HG02678 (cell line): ENCODE results near the gene SECISBP2.

ENCODE experiments used
- ATAC-seq: cut with Tn5 transposase; IDR thresholded peaks from one replicate; pipeline ENCODE4 v1.9.1; 2021; ENCODE audit warnings: mild to moderate bottlenecking, moderate library complexity; ENCODE audit not compliant: unreplicated experiment

The SECISBP2 gene

DNA sequence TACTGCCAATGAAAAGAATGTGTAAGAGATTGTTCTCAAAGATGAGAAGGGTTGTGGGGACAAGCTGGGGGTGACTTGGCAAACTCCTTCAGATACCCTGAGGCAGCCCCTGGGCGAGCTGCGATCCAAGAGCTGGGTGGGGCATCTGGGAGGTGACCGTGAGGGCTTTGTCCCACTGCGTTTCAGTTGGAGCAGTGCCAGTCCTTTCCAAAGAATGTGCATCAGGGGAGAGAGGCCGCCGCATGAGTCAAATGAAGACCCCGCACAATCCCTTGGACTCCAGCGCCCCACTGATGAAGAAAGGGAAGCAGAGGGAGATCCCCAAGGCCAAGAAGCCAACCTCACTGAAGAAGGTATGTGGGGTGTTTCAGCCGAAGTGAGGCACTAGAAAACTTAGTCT is 28.4 kb downstream of the SECISBP2 start:
- no peak for ATAC-seq

GRCh38 chr9:89347651-89348050 is 29.4 kb downstream of the SECISBP2 start:
- no peak for ATAC-seq

DNA sequence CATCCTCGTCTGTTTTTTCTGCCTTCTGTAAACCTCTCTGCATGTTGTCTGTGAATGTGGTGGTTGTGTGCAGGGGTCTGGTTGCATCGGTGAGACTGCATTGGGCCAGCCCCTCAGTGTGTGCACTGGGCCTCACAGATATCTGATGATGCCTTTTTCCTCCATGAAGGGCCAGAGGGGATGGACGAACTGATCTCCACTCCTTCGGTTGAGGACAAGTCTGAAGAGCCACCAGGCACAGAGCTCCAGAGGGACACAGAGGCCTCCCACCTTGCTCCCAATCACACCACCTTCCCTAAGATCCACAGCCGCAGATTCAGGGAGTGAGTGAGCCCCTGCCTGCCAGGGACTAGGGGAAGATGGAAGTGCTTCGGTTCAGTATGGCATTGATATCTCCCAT is 31.3 kb downstream of the SECISBP2 start:
- no peak for ATAC-seq

GRCh38 chr9:89350988-89351557 is 32.8 kb downstream of the SECISBP2 start:
- ATAC-seq: no peak

DNA sequence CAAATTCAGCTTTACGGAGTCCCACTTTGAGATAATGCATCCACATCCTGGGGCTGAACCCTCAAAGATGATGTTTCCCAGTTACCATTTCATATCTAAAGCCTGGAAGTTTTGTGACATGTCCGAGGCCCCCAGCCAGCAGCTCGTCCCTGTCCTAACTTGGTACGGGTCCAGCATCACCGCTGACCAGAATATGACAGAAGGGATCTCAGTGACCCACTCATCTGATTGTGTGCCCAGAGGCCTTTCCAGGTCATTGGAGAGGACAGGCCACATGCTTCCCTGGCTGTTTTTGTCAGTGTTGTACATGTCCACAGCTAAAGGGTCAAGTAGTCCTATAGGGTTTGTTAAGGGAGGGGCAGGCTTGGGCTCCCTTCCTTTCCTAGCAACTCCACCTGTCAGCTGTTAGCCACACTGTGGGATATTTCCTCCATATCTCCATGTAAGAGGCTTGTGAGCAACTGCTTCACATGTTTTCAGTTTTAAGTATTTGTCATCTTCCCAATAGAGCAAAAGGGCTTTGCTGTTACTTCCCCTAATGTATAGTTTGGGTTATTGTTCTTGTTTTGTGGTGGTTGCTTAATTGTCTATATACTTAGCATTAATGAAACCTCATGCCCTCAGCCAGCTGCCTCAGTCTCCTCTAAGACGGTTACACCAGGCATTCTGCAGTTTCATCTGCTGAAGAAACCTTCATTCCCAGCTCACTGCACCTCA is 33.4 kb downstream of the SECISBP2 start:
- ATAC-seq: no peak

- no peak for ATAC-seq
Observed at GRCh38 chr9:89352451-89352850, 34.2 kb downstream of the SECISBP2 start.

DNA sequence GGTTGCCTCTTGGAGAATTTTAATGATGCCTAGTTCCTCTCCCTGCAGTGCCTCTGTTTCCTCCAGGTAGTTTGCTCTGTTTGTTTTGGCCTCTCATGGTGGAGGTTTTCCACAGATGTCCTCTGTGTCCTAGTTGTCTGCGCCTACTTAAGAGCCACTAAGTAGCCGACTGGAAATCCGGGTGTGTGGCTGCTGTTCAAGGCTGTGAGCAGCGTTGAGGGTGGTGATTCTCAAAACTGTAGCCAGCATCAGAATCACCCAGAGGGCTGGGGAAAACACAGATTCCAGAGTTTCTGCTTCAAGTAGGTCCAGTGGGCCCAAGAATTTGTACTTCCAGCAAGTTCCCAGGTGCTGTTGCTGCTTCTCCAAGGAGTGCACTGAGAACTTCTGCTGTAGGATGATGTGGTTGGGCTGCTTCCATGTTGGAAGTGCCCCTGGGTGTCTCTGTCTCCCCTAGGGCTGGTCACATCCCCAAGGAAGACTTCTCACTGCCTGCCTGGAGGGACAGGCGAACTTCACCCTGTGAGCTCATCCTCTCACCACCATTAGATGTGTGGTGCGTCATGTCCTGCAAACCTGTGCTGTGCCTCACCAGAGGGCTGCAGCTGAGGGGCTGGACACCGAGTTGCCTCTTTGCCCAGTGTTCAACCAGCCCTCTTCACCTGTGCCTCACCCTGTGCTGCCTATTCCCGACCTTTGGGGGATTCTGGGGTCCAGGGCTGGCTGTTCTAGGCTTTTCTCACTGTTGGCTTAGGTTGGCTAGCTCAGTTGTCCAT is 34.8 kb downstream of the SECISBP2 start:
- no peak for ATAC-seq

GRCh38 chr9:89353989-89354388 is 35.7 kb downstream of the SECISBP2 start:
- ATAC-seq: no peak

- no peak for ATAC-seq
Observed at GRCh38 chr9:89354471-89354870, 36.2 kb downstream of the SECISBP2 start.

DNA sequence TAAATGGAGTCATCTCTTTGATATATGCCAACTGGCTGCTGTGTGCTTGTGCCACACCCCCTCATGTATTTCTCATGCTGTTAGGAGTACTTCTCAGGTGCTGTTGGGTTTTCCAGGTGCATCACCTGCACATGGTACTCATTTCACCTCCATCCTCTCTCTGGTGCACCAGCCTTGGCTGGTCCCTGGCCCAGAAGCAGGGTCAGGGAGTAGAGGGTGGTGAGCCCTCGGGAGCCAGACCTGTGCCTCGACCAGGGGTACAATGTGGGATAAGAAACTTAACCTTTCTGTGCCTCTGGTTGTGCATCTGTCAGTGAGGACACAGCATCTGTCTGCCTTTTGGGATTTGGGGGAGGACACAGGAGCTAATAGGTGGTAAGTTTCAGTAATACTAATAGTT is 38.5 kb downstream of the SECISBP2 start:
- no peak for ATAC-seq

GRCh38 chr9:89357331-89358197 is 39.3 kb downstream of the SECISBP2 start:
- ATAC-seq: no peak

- no peak for ATAC-seq
Observed at GRCh38 chr9:89358376-89358916, 40.1 kb downstream of the SECISBP2 start.

GRCh38 chr9:89358985-89359384 is 40.7 kb downstream of the SECISBP2 start:
- no peak for ATAC-seq

DNA sequence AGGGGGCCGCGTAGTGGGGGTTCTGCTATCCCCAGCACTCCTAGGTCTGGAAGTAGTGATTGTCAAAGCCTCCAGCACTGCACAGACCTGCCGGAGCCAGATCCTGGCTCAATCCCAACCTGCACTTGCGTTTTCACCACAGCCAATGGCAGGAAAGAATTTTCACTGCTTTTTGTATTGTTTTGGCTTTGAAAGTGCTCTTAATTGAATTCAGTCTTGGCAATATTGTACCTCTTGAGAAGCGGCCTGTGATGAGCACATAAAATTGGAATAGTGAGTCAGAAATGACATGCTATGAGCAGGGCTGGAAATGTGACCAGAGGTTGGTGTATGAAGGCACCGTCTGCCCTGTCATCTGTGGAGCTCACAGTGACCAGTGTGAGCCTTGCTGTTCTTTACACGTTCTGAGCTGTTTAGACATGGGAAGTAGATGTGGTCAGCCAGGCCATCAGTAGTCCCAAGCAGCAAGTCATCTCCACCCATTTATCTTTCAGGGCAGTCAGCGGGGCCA is 41.5 kb downstream of the SECISBP2 start:
- ATAC-seq: no peak

DNA sequence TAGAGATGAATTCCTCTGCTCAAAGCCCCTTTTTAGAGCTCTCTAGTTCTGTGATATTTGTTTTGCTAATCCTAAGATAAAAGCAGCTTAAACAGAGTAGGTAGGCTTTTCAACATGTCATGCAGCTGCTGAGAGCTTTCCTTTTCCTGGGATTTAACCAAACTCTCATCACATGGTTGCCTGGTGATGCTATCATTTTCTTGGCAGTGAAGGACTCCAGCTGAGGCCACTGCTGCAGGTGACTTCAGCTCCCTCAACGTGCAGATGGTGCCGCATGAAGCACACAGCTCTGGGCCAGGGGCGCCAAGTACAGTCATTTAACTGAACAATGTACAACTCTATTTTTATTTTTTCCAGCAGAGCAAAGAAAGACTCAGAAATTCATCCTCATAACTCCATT is 42.2 kb downstream of the SECISBP2 start:
- no peak for ATAC-seq

GRCh38 chr9:89361031-89361430 is 42.7 kb downstream of the SECISBP2 start:
- no peak for ATAC-seq

DNA sequence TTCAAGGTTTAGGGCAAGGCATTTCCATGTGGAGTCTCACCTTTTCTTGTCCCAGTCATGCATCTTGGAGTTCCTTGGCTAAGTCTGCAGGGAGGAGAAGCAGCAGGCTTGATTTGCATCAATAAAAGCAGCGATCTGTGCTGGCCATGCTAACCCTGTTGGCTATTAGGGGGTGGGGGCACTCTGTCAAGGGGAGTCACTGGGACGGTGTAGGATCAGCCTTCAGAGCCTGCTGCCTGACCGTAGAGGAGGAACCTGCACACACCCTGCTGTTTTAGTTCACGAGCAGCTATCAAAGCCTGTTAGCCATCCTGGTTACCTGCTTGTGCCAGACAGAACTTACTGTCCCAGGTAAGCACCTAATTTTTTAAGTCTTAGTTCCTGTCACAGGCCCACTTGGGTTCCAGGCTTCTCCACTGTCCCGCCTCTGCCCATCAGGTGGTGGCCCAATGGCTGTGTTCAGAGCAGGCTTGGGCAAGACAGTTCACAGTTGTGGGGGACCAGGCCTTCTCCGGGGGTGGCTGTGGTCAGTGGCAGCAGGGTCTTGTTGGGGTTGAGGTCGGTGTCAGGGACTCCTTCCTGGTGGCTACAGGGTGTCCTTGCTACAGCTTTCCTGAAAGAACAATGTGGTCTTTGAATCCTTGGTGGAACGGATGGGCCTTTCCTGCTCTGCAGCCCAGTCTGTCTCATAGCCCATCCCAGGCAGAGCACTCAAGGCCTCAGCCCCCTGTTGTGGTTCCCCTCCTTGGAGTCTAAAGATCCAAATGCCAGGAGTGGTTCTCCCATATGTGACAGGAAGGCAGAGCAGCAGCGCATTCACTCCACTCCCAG is 43.7 kb downstream of the SECISBP2 start:
- no peak for ATAC-seq

DNA sequence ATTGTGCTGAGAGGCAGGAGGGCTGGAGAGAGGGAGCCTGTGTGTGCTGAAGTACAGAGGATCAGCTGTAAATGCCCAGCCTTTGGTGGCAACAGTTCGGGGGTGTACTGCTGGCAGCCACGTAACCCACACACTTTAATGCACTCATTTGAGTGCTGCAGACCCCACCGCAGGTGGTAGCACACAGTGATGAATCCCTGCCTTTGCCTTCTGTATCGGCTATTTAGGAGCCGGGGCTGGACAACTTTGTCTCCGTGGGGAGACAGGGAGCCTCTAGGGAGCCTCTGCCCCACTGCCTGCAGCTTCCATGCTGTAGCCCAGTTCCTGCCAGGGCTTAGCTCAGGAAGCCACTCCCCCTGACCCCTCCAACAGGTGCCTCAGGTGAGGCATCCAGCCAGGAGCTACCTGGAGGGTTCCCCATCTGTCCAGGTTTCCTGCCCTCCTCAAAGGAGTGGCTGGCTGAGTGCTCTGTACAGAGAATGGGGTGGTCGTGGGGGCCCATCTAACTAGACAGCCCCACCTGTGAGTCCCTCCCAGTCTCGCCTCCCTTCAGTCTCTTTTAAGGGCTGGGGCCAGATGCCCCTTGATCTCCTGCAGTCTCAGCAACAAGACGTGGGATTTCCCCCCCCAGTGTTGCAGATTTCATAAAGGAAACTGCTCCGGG is 44.5 kb downstream of the SECISBP2 start:
- ATAC-seq: no peak

DNA sequence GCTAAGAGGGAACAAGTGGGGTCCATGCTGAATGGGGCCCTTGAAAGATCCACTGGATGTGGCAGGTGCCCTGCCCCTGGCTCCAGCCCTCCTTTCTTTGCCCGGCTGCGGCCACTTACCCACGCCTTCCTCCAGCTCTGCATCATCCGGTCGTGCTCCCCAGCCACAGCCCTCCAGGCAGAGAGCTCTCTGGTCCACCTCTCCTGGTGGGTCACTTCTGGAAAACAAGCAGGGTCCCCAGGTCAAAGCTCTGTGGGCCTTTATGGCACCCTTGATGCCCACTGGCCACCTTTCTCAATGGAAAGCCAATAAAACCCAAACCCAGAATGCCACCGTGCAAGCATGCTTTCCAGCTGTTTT is 45.0 kb downstream of the SECISBP2 start:
- no peak for ATAC-seq
